TTC549 (cell line): ENCODE results near the gene ANKRD11.

ENCODE experiments used
- FAIRE-seq: peaks from 2 replicates; lab custom pipeline; 2012; peaks lifted over from hg19 to GRCh38; lab: Jason Lieb, UNC

The ANKRD11 gene

DNA sequence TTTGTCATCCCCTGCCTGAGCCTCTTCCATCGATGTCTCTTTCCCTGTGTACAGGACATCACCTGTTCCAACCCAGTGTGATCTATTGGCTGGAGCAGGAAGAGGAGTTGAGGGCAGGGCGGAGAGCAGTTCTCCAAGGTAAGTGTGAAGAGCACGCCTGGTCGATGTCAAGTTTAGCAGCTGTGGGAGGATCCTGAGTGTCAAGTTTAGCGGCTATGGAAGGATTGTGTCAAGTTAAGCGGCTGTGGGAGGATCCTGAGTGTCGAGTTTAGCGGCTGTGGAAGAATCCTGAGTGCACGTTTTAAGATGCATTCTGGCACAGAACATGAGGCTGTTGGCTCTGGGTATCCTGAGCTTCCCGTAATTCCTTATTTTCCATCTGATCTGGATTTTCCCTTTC lies 265.7 kb downstream of the ANKRD11 start:
- FAIRE-seq, result no peak

DNA sequence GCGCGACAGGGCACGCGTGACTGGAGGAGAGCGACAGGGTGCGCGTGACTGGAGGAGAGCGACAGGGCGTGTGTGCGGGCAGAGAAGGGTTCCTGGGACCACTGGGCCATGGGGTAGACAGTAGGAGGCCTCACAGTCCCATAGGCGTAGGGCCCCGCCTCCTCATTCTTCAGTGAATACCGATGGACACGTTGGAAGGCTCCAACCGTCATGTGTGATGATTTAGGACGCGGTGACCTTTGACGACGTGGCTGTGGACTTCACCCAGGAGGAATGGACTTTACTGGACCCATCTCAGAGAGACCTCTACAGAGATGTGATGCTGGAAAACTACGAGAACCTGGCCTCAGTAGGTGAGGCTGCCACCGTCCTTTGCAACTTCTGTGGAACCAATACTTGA lies 267.4 kb downstream of the ANKRD11 start:
- no peak for FAIRE-seq

DNA sequence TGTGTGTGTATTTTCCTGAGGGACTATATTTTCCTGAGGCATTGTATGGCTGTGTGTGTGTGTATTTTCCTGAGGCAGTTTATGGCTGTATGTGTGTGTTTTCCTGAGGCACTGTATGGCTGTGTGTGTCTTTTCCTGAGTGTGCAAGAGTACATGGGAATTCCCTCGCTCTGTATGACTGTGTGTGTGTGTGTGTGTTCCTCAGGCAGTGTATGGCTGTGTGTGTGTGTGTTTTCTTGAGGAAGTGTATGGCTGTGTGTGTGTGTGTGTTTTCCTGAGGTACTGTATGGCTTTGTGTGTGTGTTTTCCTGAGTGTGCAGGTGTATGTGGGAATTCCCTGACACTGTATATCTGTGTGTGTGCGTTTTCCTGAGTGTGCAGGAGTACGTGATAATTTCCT lies 268.8 kb downstream of the ANKRD11 start:
- no peak for FAIRE-seq

DNA sequence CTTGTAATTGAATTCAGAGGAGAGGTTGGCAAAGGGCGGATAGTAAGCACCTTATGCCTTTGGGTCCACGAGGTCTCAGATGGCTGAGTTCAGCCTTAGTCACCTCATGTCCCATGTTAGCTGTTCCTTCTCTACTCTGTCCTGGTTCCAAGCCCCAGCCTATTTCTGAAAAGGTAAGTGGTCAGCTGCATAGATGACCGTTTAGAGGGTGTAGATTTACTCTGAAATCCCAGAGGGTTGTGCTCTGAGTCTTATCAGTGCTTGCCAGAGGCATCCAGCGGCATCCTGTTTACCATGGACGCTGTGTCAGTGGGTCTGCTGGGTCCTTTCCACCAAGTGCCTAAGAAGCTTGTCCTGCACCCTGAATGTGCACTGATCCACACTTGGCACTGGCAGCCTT lies 271.0 kb downstream of the ANKRD11 start:
- no peak for FAIRE-seq
